GM18498 (cell line): ENCODE data around the gene FCN2.

Source experiments
- ATAC-seq: cut with Tn5 transposase; IDR thresholded peaks from one replicate; pipeline ENCODE4 v1.9.1; 2021; ENCODE audit warnings: mild to moderate bottlenecking, moderate library complexity; ENCODE audit not compliant: unreplicated experiment

The FCN2 gene

DNA sequence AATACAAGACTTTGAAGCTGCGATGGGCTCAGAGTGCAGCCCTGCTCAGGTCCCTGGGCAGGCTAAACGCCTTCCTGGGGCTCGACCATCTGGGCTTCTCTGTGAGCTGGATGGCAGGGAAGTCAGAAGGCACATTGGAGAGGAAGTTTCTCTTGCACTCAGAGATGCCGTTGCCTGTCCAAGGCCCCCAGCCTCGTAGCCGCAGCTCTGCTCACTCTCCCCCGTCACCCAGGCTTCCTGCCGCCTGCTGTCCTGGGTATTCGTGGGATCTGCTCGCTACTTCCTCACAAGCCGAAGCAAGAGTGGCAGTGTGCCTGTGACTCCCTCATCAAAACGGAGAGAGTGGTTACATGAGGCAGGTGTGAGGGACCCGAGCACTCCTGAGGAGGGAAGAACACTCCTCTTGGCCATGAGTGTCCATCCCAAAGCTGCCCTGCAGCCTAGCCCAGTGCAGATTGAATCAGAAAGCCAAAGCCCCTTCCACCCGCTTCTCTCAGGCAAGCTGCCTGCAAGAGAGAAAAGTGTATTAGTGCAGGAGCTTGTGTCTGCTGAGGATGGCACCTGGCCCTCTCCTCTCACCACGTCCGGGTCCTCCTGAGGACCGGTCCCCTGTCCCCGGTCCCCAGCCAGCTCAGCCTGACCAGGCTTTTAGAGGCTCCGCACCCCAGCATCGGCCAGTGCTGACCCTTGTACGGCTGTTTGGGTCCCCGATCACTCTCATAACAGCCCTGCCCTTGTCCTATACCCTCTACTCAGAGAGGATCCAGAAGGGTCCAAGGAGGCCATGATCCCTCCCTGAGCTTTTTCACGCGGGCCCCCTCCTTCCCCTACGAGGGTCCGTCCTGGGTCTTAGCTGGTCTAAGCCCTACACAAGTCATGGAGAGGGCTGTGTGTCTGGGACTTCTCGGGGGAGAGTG, 7.3 kb downstream of the FCN2 start:
- no peak for ATAC-seq

DNA sequence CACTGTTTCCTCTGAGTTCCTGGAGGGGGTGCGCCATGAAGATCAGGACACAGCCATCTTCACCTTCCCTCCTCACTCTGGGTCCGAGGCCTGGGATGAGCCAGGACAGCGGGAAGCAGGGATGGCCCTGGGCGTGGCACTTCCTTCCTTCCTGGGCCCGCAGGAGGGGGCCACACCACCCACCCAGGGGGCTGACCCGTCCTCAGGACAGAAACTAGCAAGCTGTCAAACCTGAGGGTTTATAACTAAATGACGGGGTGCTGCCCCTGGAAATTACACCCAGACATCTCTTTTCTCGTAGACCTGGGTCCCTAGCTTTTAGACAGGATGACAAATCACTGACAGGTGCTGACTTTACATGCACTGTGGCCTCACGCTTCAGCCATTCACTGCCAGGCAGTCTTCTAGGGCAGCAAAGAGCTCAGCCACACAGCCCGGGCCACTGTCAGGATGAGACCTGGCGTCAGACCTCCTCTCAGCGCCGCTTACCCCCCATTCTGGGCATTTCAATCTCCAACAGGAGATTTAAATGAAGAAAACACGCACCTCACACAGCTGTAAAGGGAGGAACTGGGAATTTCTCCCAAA, 8.1 kb downstream of the FCN2 start:
- ATAC-seq: no peak

DNA sequence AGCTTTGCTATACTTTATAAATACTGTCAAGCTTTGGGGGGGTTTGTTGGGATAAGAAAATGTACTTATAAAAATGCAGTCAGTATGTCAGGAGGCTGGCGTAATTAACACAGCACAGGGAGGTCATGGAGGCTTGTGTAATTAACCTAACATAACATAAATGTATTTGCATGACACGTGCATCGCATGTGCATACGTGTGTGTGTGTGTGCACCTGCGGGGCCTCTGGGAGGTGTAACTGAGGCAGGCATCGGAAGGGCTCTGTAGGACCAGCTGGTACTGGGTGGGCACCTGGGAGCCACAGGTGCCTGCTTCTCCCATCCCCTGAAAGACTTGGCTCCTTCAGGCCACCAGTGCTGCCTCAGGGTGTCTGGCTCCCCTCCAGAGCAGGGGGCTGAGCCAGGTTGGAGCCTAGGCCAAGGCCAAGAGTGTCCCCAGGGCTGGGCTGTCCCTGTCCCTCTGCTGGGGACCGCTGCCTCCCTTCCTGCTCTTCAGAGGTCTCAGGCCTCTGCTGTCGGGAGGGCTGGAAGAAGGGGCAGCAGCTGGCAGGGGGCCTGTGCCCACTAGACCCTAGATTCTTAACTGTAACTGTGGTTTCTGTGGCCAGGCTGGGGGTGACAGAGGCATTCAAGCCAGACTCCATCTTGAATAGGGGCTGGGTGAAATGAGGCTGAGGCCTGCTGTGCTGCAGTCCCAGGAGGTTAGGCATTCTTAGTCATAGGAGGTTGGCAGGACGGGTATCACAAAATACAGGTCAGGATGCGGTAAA, 9.0 kb downstream of the FCN2 start:
- ATAC-seq: no peak

DNA sequence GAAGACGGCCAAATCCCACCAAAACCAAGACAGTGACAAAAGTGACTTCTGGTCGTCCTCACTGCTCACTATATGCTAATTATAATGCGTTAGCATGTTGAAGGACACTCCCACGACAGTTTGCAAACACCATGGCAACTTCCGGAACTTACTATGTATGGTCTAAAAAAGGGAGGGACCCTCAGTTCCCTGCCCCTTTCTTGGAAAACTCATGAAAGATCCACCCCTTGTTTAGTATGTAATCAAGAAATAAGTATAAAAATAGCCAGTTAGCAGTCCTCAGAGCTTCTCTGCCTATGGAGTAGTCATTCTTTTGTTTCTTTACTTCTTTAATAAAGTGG, 9.5 kb downstream of the FCN2 start:
- no peak for ATAC-seq

DNA sequence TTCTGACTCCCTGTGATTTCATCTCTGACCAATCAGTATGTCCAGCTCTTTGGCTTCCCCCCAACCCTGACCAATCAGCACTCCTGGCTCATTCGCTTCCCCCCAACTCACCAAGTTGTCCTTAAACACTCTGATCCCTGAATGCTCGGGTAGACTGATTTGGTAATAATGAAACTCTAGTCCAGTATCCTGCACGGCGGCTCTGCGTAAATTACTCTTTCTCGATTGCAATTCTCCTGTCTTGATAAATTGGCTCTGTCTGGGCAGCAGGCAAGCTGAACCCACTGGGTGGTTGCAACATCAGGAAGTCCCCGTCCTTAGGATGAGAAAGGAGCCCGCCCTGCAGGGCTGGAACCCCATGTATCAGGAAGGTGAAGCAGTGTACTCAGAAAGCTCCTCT, 10.4 kb downstream of the FCN2 start:
- ATAC-seq: no peak

DNA sequence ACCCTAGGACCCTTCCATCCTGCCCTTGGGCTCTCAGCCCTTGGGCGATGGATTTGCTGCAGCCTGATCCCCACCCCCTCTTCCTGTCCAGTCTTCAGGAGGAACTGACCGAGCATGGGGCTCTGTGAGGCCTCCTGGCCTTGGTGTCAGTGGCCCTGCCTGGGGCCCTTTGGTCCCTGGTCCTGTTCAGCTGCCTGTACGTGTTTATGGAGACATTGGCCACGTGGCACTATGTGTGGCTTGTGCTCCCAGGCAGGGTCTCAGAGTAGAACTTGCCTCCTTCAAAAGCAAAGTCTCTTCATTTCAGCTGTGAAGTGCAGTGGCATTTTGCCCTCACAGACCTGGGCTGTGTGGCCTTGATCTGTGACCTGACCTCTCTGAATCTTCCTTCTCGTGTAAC, 11.1 kb downstream of the FCN2 start:
- no peak for ATAC-seq

DNA sequence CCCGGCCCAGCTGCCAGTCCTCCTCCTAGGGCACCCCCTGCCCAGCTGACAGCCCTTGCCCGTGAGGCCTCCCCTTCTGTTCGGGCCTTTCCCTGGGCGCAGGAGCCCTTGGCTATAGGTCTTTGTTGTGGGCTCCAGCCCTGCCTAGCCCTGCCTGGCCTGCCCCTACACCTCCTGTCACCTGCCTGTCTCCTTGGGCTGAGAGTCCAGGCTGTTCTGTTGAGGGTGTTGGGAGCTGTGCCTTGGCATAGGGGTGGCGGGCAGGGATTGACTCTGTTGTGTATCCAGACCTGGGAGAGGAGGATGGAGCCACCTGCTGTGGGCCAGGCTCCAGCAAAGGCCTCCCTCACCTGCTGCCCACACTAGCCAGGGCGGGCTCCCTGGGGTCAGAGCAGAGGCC, 11.6 kb downstream of the FCN2 start:
- no peak for ATAC-seq

DNA sequence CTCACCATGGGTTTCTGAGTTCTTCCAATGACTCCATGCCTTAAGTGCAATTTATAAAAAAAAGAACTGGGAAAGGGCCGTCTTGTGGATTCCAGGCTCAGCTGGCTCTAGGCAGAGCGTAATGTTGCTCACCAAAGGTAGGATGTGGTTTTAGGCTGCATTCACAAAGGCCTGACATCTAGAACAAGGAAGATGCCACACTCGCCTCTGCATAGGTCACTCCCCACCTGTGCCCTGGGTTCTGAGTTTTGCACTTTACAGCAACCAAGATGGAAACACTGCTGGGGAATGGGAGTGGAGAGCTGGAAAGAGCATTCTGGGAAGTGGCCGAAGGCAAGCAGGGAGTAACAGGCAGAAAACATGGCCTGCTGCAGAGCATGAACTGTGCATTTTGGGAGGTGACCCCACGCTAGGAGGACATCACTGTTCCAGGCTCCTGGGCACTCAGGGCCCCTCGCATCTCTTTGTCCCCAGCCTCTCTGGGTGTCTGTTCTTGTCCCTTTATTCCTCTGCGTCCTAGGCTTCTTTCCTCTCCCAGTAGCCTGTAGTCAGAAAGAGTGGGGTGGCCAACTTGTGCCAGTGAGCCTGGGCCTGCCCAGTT, 12.3 kb downstream of the FCN2 start:
- ATAC-seq: no peak

DNA sequence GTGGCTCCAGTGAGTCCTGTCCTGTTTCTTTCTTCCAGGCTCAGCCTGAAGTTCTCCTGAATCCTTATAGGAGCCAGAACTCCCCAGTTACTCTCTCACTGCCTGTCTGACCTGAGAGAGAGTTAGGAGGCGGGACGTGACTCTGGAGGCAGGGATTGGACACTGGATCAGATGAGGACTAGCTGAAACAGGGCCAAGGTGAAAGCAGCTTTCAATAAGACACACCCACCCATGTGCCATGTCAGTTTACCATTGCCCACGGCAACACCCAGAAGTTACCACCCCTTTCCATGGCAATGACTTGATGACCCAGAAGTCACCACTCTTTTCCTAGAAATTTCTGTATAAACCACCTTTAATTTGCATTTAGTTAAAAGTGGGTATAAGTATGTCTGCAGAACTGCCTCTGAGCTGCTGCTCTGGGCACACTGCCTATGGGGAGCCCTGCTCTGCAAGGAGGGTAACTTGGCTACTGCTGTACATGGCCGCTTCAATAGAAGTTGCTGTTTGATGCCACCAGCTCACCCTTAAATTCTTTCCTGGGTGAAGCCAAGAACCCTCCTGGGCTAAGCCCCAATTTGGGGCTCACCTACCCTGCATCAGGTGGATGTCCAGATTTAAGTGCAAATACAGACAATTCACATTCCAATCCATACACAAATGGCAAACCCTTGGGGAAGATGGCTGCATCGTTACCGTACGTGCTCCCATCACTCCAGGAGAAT, 13.7 kb downstream of the FCN2 start:
- no peak for ATAC-seq

DNA sequence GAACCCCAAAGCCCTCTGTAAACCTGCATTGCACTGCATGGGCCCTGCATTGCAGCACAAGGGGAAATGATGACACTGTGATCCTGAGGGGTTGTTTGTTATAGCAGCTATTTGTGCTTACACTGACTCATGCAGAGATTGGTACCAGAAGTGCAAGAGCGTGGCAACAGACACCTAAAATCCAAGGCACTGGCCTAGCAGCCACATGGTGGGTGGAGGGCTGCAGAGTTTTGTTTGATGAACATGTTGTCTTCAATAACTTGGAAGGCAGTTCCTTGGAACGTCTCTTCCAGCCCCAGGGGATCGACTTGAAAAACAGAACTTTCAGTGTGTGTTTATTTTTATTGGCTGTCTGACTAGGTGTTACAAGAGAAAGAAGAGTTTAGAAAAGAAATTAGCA, 14.5 kb downstream of the FCN2 start:
- no peak for ATAC-seq

DNA sequence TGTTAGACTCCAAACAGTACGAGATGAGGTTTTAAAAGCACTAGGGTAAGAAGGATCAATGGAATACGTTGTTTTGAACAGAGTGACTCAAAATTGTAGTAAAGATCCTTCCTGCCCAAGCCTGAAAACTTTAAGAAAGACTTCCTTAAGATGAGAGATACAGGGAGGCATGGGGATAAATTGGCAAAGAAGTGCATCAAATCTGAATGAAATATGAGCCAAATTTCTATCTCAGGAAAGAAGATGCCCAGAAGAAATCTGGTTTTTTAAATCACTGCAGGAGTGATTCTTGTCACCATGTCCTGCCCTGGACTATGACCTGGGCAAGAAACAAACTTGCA, 14.9 kb downstream of the FCN2 start:
- no peak for ATAC-seq

DNA sequence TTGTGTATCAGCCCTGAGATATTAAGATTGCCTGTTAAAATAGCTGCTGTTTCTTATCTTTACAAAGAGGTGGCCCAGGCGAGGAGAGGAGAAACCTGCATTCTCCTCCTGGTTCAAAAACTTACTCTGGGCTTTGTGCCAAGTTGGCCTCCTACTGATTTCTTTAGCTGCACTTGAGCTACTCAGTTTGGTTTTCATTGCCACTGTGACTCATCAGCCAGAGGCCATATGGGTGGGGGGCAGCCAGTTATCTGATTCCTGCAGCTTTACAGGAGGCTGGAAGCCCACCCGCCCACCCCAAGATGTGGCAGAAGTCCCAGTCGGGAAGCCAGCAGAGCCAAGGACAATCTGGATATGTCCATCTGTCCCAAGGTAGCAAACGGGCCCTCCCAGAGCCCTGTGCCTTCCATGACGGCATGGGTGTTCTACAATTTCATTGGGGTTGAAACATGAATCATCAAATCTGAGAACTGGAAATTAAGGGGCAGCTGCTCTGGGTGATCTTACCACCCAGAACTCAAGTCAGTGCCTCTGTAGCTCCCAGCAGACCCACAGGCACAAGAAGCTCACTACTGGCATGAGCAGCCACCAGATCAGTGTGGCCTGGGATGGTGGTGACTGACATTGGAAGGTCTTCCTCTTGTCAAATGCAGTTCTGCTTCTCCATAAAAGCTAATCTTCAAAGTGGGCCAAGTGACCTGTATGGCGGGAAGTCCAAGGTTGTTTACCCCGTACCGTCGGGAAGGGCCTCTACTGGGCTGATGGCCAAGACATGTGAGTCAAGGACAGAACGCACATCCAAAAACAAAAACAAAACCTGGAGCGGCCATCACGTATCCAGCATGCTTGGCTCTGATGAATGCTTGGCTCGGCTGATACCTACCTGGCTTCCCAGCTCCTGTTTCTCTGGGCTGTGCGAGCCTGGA, 15.6 kb downstream of the FCN2 start:
- no peak for ATAC-seq

DNA sequence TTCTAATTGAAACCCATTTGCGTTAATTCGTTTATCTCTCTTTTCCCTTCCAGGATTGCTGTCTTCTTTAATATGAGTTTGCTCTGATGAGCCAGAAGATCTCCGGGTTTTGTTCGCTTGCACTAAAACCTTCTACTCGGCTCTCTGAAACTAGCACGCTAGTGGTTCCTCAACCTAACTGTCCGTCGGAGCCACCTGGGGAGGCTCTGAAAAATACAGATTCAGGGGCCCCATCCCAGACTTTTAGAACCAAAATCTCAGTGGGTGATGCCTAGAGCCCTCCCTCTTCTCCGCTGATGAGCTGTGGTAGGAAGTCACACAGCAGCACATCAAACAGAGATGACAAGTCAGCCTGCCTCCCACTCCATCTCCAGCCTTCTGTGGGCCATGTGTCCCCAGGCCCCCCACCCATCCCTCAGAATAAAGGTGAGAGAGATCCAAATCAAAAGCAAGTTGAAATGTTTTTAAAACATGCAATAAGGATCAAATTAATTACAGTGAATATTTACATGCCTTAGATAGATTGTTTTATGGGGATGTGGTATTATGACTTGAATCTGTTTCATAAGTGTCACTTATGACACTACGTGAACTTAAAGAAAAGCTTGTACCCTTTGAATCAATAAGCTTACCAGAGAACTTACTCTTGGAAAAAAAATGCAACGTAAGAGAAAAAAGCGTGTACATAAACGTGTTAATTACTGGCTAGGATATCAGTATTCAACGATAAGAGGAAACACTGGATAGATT, 16.4 kb downstream of the FCN2 start:
- ATAC-seq: no peak

DNA sequence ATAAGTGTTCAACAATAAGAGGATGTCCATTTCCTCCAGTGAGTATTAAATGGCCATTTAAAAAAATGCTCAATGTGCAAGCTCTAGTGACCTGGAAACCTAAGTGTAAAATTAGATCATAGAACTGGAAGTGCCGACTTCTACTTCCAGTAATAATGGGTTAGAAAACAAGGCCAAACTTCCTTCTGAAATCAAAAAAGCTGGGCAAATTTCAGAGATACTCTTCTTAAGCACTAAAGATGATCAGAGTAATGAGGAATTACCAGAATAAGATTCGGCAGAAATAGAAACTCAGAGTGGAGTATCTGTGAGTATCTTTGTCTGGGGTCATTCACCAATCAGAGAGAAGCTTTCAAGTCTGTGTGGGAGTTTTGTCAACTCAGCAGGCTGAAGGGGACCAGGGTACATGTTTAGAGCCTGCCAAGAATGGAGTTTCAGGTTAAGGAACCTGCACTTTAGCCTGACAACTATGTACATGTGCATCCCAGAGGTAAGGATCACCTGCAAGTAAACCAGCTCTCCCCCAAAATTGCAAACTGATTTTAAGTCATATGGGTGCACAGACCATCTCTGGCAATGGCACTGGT, 17.1 kb downstream of the FCN2 start:
- ATAC-seq: no peak

DNA sequence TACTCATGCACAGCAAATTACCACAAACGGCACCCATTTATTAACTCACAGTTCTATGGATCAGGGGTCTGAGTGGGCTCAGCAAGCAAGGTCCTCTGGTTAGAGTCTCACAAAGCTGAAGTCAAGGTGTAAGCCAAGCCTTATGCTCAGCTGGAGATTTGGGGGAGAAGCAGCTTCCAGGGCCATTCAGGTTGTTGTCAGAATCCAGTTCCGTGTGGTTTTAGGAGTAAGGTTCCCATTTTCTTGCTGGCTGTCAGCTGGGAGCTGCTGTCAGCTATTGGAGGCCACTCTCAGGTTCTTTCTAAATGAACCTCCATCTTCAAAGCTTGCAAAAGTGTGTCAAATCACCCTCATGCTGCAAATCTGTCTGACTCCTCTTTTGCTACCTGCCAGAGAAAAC, 17.7 kb downstream of the FCN2 start:
- ATAC-seq: no peak

DNA sequence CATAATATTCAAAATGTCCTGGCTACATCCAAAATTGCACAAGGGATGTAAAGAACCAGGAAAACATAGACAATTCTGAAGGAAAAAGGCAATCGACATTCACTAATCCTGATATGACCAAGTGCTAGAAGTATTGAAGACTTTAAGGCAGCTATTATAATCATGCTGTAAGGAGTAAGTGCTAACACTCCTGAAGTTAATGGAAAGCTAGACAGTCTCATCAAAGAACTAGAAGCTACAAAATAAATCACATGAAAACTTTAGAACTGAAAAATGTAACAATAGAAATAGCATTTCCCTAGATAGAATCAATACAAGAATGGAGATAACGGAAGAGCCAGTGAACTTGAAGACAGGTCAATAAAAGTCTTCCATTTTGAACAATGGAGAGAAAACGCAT, 18.6 kb downstream of the FCN2 start:
- ATAC-seq: no peak

DNA sequence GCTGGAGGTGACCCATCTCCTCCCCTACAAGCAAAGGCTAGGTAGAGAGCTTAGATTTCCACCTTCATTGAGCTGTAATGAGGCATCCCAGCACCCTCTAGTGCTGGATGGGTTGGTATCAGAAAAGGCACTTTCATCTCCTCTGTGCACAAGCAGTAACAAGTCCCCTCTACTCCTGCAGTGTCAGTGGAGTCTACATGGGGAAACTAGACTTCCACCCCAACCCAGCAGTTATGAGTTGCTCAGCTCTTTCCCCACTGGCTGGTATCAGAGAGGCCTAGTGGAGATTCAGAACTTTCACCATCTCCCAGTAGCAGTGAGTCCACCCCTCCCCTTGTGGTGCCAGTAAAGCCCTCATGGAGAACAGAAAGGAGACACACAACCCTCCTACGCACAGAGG, 19.2 kb downstream of the FCN2 start:
- ATAC-seq: no peak

DNA sequence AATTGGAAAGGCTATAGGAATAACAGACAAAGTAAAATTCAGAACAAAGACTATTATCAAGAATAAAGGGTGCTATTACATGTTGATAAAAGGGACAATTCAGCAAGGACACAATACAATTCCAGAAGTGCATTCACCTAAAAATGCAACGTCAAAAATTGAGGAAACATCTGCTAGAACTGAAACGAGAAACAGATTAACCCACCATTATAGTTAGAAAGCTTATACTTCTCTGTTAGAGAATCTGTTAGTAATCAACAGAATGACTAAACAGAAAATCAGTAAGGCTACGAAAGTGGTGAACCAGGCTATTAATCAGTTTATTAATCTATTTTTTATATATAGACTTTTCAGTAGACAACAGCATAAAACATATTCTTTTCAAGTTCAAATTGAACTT, 22.3 kb downstream of the FCN2 start:
- no peak for ATAC-seq
